HepG2 (cell line): ENCODE measurements around the gene AFTPH. TPM values are rescaled to one million over a fixed set of nuclear protein-coding genes. Genes with fewer than 3 reads are reported as not detected.

Experiments used
- ARID4A ChIP-seq: sonication (generic); formaldehyde crosslinking; IDR thresholded peaks from 2 replicates; pipeline ENCODE4 v1.5.0; 2020; ENCODE audit warnings: mild to moderate bottlenecking, missing genetic modification reagents, borderline replicate concordance
- ARID5B ChIP-seq: IDR thresholded peaks from 2 replicates; pipeline ENCODE4 v1.4.0; 2020; ENCODE audit warnings: mild to moderate bottlenecking, missing genetic modification reagents
- ATF7 ChIP-seq, 2 experiments: fragments of 450-650 bp in 1 of 2; sonication (generic) in 1 of 2; formaldehyde crosslinking in 1 of 2; IDR thresholded peaks; 2 replicates each; pipeline versions ENCODE4 v1.4.0 to v1.6.1; 2016 to 2020; ENCODE audit warnings: antibody characterized with exemption in 1 of 2, mild to moderate bottlenecking in 1 of 2, missing genetic modification reagents in 1 of 2
- E2F2 ChIP-seq: sonication (generic); formaldehyde crosslinking; IDR thresholded peaks from 2 replicates; pipeline ENCODE4 v1.4.0; 2020; ENCODE audit warnings: missing genetic modification reagents, borderline replicate concordance
- FOSL2 ChIP-seq: sonication (generic); formaldehyde crosslinking; IDR thresholded peaks from 2 replicates; pipeline ENCODE4 v1.4.0; 2020; ENCODE audit warnings: missing genetic modification reagents
- HOXD1 ChIP-seq: sonication (generic); formaldehyde crosslinking; IDR thresholded peaks from 2 replicates; pipeline ENCODE4 v1.5.0; 2020; ENCODE audit warnings: missing genetic modification reagents
- IRF1 ChIP-seq: sonication (generic); formaldehyde crosslinking; IDR thresholded peaks from 2 replicates; pipeline ENCODE4 v1.4.0; 2020; ENCODE audit warnings: low read depth, mild to moderate bottlenecking, missing genetic modification reagents
- KLF9 ChIP-seq: IDR thresholded peaks from 2 replicates; pipeline ENCODE4 v1.6.1; 2016; ENCODE audit warnings: low read depth
- RBM39 ChIP-seq: fragments of 200-400 bp; formaldehyde crosslinking; IDR thresholded peaks from one replicate; pipeline ENCODE4 v1.6.1; 2018; ENCODE audit warnings: antibody characterized with exemption, mild to moderate bottlenecking, low read depth, low read length; ENCODE audit not compliant: poor library complexity, severe bottlenecking
- REST ChIP-seq, 2 experiments: IDR thresholded peaks; 2 replicates each; pipeline ENCODE4 v1.6.1; 2011 to 2012; ENCODE audit warnings: low read length in 2 of 2, borderline replicate concordance in 1 of 2, low read depth in 1 of 2, mild to moderate bottlenecking in 1 of 2, moderate library complexity in 1 of 2
- ZNF180 ChIP-seq: sonication (generic); formaldehyde crosslinking; IDR thresholded peaks from 2 replicates; pipeline ENCODE4 v1.4.0; 2020; ENCODE audit warnings: low read depth, missing genetic modification reagents, borderline replicate concordance
- ZNF790 ChIP-seq: sonication (generic); formaldehyde crosslinking; IDR thresholded peaks from 2 replicates; pipeline ENCODE4 v1.8.0; 2022; ENCODE audit warnings: missing genetic modification reagents, mild to moderate bottlenecking, borderline replicate concordance
- polyA plus RNA-seq, 8 experiments: library from polyadenylated mRNA; depleted of rRNA in 3 of 8; stranded (reverse) in 7 of 8; unstranded in 1 of 8; fragments of >200 nt; fragmentation: Illumina TruSeq in 4 of 8; extraction: Trizol in 4 of 8; gene quantifications; 2 replicates each; pipeline versions ENCODE4 v1.2.1 to v1.2.3, GENCODE V29; 2011 to 2016; ENCODE audit warnings: low read depth in 4 of 8, missing spikeins in 1 of 8, mixed read lengths in 1 of 8; ENCODE audit not compliant: insufficient read depth in 1 of 8
- total RNA-seq, 5 experiments: library from RNA; depleted of rRNA; stranded (reverse); fragments of >200 nt; fragmentation: Illumina TruSeq; extraction: Trizol; gene quantifications; 2 replicates each; pipeline ENCODE4 v1.2.3, GENCODE V29; 2016; ENCODE audit warnings: low read depth in 1 of 5

AFTPH gene
- total and polyA plus RNA-seq, 2 of the 13 experiments (the other 11 are each of a cell fraction or from before 2014, with no cell fraction given), result 27.5 to 36.8 TPM

GRCh38 chr2:64606479-64607363 is 82.6 kb downstream of the AFTPH start (continued):
- 0 out of 4 replicates have a peak, but pooled peaks of 1 of the 2 experiments have one; percentile 31 for TF ChIP-seq REST (IDR thresholded peaks at IDR 0.05; ENCODE audit: borderline replicate concordance in 1 of 2, low read depth in 1 of 2, low read length in 2 of 2)
- TF ChIP-seq ZNF180 (CRISPR knock-in tag), result no peak
- TF ChIP-seq RBM39, result no peak
- TF ChIP-seq HOXD1 (CRISPR knock-in tag), result no peak; the same call in 1 of the 2 replicates
- TF ChIP-seq FOSL2 (CRISPR knock-in tag), result peak; percentile 95
- TF ChIP-seq ATF7 (IDR thresholded peaks at IDR 0.05), result no peak
- TF ChIP-seq ATF7 (CRISPR knock-in tag; IDR thresholded peaks at IDR 0.05), result 0 out of 2 replicates have a peak, but pooled peaks have one; percentile 32
- no peak for TF ChIP-seq E2F2
- 0 out of 2 replicates have a peak, but pooled peaks have one; percentile 56 for TF ChIP-seq KLF9 (CRISPR knock-in tag)
- TF ChIP-seq ARID5B (CRISPR knock-in tag), result peak; percentile 42; the same call in 1 of the 2 replicates
- peak; percentile 77 for TF ChIP-seq ARID4A (CRISPR knock-in tag)
- no peak for TF ChIP-seq ZNF790 (CRISPR knock-in tag)
- no peak for TF ChIP-seq IRF1 (CRISPR knock-in tag)
